ENCODE results near the gene NDUFA11. TPM values are rescaled to one million over a fixed set of nuclear protein-coding genes. Genes with fewer than 3 reads are reported as not detected.
A peak's percentile ranks its signal among the peaks of the same experiment; 100 is the strongest.

Gene NDUFA11
- 100 to 1,000 TPM; 129 to 208 (median 143) TPM for polyA plus RNA-seq (ENCODE audit: insufficient read length in 4 of 4)

DNA sequence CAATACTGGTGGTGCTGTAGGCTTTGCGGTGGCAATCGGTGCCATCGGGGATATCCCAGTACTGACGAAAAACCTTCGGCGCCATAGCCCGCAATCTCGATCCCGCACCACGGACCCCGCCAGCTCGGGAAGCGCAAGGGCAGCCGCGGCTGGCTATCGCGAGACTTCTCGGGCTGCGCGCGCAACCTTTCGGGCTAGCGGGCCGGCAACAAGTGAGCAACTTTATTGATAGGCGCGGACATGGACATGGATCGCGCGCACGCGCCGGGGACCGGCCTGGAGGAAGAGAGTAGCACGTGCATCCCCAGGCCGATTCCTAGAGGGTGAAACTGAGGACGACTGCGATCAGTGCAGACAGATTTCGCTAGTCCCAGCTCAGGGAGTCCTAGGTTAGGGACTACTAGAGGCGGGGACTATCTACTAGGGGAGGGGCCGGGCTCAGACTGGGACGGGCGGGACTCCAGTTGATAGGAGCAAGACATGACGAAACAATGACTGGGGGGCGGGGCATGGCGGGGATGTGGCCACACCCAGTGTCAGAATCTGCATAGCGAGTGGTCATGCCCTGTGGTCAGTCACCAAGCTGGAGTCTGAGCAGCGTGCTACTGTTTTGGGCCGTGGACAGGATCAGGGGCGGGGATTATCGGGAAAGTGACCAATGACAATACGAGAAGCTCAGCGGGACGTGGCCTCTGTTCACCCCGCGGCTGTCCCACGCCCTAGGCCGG lies at the start of gene NDUFA11:
TSS of gene NDUFA11 (minus strand) at position 167 of the 728 bp plus-strand sequence. CDS start at position 85, 82 bp downstream.
- DNase-seq (ENCODE audit: low read depth in 4 of 4, low spot score in 3 of 4), result peak; percentile 91 to 94 (median 94)

DNA sequence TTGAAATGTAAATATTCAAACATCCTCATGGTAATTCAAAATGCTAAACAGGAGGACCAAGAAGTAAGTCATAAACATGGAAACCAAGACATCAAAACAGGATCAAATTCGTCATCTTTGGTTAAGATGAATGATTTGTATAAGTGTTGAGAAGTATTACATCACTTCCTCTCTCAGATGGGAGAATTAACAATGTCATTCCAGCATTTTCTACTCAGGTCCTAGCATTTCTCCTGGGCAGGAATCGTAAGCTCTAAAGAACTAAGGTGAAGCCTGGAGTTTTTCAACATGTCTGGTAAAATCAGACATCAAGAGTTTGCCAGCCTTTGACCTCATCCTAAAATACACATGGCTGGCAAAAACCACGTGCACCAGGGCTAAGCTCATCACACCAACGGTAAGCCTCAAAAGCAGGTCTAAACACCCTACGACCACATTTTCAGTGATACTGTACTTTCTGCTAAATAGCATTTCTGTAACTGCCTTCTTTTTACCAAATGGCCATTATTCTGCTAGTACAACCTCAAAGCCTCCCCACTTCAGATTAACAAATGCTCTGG lies 49.5 kb upstream of the NDUFA11 start:
- DNase-seq (ENCODE audit: low read depth in 4 of 4, low spot score in 3 of 4), result no peak

- DNase-seq (ENCODE audit: low read depth in 4 of 4, low spot score in 3 of 4), result no peak
Measured at GRCh38 chr19:5952193-5953029, 48.8 kb upstream of the NDUFA11 start.

GRCh38 chr19:5951338-5951861 lies 47.8 kb upstream of the NDUFA11 start:
- no peak for DNase-seq (ENCODE audit: low read depth in 4 of 4, low spot score in 3 of 4)

DNA sequence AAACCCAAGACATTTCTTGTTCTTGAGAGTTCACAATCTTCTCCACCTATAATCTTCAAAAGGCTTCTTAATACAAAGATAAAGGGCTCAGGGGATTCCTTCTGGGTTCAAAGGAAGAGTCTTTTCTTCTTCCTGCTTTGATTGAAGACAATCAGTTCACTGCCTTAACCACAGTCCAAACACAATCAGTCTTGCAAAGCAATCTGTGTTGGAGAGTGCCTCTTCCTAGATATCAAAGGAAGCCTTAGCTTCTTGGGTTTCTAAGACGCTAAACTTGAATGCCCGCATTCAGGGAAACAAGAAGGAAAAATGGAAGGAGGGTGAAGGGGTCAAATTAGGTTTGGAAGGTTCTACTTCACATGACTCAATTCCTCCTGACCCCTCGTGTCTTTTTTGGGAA lies 47.2 kb upstream of the NDUFA11 start:
- no peak for DNase-seq (ENCODE audit: low read depth in 4 of 4, low spot score in 3 of 4)

DNA sequence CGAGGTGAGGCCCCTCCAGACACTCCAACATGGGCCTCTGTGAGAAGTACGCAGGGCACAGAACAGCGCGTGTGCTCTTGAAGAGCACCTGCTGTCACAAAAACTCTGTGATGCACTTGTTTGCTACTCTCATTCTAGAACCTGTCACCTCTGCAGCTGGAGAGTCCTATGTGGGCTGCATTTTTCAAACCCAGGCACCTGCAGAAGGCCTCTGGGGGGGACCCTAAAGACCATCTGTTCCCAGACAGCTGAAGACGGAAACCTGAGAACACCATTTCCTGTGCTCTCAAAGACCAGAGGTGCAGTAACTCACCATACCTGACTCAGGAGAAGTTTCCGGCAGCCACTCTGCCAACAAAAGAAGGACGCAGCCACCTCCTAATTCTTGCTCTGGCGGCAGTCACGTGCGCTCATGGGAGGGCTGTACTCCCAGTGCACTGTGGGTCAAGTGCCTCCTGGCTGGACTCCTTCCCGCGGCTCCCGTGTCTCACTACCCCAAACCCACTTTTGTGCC lies 46.3 kb upstream of the NDUFA11 start:
- no peak for DNase-seq (ENCODE audit: low read depth in 4 of 4, low spot score in 3 of 4)

- DNase-seq (ENCODE audit: low read depth in 4 of 4, low spot score in 3 of 4), result no peak
Measured at GRCh38 chr19:5948752-5949564, 45.4 kb upstream of the NDUFA11 start.

GRCh38 chr19:5947435-5947834 lies 43.8 kb upstream of the NDUFA11 start:
- no peak for DNase-seq (ENCODE audit: low read depth in 4 of 4, low spot score in 3 of 4)

DNA sequence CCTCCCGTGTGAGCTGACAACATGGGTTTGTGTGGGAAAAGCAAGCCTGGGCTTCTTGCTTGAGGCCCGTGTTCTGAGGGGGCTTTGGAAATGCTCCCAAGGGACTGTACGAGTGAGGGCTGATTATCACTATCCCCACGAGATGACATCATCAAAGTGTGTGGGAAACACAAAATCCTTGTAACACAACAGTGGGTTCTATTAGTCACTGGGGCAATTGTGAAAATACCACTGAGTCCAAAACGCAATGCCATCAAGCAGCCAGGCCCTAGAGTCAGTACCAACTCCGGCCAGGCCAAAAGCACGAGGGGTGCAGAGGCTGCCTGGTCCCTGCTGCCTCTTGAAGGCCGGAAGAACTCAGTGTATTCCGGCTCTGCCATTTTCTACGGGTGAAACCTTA lies 40.0 kb upstream of the NDUFA11 start:
- no peak for DNase-seq (ENCODE audit: low read depth in 4 of 4, low spot score in 3 of 4)

DNA sequence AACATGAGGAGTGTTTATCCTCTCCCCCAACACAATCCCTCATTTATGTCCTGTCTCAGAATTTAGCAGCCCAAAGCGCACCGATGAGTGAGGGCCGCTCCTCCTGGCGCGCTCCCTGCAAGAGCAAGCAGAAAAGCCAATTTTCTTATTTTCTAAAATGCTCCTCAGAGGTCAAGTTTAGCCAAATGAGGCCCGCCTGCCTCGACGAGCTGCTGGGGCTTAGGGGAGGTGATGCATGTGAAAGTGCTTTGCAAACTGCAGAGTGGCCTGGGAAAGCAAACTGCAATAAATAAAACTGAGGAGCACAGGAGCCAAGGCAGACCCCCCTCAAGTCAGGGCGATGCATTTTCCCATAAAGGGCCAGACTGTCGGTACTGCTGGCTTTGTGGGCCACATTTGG lies 39.5 kb upstream of the NDUFA11 start:
- DNase-seq (ENCODE audit: low read depth in 4 of 4, low spot score in 3 of 4), result no peak

DNA sequence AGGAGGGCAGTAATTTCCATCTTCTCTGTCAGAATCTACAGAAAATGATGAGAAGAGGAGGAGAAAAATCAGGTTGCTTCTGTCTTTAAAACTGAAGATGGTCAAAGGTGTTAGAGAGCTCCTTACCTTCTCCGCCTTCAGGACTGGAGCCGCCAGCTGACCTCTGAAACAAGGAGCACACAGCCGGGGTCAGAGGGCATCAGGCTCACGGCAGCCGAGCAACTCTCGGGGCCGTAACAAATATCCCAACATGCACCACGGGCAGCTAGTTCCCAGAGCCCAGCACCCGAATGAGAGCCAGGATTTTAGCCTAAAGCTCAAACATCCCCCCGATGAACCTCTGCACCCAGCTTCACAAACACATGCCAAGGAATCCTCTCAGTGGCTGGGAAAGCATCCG lies 38.1 kb upstream of the NDUFA11 start:
- no peak for DNase-seq (ENCODE audit: low read depth in 4 of 4, low spot score in 3 of 4)

DNA sequence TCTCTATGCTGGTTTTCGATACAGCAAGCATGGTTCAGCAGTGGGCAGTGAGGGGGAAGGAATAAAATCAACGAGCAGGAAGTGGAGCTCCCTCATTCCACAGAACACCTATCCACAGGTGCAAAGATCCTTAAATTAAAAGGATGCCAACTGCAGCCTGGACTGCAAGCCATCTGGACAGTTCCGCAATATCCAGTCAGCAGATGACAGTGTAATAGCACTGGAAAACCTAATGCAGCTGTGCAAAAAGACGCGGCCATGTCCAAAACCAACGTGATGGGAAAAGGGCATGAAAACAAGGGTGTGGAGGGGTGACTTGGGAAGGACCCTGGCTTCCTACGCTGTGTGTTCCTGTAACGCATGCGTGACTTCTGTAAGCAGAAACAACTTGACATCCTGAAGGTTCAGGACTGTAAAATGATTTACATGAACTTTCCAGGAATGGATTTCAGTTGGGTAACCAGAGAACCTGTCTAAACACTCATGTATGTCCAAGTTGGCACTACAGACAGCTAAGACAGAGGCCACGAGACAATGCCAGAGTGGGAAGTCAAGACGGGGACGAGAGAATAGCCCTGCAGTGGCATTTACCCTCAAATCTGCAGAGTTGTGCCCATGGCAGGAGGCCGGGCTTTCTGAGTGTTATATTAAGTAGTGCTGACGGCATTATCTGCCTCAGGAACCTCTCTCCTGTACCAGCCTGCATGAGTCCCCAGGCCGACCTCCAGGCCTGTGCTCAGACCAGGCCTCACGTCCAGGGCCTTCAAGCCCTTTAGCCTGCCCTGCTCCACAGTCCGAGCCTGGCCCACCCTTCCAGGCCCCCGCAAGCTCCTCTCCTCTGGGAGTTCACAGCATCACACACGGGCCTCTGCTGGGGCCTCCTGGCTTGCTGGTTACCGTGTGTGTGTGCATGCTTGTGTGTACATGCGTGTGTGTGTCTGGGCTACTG lies 36.9 kb upstream of the NDUFA11 start:
- no peak for DNase-seq (ENCODE audit: low read depth in 4 of 4, low spot score in 3 of 4)

DNA sequence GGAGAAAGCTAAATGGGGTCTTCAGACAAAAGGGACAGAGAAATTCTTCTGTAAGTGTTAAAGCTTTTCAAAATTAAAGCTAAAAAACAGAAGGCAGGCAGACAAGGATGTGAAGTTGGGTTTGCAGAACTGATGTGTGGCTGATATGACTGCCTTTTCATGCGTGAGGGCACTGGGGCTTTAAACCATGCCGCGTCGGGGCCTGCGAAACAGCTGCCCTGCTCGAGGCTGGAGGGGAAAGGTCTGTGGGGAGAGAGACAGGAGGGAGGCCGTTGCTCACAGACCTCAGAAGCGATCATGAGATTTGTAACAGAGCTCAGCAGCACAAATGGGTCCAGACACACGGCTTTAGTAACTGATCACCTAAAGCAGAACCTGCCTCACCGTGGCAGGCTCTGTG lies 34.0 kb upstream of the NDUFA11 start:
- no peak for DNase-seq (ENCODE audit: low read depth in 4 of 4, low spot score in 3 of 4)

DNA sequence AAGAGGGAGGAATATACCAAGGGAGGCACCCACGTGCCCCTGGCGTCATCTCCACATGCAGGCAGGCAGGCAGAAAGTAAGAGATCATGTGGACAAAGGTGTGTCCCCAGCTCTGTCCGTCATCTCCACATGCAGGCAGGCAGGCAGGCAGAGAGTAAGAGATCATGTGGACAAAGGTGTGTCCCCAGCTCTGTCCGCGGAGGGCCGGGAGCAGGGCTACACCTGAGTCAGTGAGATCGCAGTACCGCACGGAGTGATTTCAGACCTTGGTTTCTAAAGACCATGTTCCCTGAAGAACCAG lies 32.7 kb upstream of the NDUFA11 start:
- no peak for DNase-seq (ENCODE audit: low read depth in 4 of 4, low spot score in 3 of 4)

DNA sequence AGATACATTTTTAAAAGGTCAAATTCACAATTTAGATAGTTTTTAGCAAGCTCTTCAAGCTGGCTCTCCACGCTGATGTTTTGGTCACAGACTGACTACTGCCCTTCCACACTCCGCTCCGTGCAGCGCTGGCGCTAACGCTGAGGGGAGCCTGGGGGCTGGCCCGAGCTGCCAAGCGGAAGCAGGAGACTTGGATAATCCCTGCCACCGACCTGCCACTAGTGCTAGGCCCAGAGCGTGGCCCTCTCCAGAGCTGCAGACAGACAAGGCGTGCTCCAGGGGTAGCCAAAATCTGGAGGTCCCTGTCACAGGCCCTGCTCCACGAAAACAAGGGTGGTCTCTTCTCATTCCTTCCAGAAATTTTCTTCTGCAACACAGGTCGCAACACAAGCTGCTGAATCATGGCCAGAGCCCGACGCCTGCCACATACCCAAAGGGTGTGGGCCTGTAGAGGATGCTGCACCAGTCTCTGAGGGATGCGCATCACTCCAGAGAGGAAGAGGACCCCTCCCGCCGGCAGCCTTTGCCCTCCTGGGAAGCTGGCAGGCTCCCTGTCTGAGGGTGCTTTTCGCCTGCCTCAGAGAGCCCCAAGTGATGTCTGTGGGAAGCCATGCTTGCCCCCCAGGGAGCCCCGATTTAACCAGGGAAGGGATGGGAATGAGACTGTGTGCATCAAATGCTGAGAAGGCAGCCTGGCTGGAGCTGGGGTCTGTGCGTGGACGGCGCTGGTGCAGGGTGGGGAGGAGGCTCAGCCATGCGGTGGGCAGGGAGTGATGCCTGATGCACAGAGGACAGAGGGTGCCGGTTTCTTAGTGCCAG lies 32.1 kb upstream of the NDUFA11 start:
- DNase-seq (ENCODE audit: low read depth in 4 of 4, low spot score in 3 of 4), result no peak

DNA sequence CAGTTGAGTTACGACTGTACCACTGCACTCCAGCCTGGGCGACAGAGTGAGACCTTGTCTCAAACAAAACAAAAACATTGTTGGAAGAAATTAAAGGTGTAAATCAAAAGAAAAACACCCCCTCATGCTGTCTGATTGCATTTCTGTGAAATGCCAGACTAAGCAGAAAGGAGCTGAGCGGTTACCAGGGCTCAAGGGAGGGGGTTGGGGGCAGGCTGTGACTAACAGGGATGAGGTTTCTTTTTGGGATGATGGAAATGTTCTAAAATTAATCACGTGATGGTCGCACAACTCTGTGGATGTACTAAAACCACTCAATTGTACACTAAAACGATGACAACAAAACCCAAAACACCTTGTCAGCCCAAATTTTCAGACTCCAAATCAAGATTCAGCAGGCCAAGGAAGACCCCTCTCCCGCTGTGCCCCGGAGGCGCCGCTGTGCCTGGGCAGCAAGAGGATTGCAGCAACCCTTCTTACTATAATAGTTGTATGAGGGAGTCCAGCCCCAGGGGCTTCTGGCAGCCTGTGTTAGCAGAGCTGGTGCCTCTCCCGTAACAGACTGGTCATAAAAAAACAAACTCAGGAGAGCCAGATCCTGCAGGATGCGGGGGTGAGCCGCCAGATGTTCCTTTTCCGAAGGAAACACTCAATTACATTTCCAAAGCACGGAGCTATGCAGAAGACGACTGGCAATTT lies 31.3 kb upstream of the NDUFA11 start:
- DNase-seq (ENCODE audit: low read depth in 4 of 4, low spot score in 3 of 4), result no peak

- DNase-seq (ENCODE audit: low read depth in 4 of 4, low spot score in 3 of 4), result no peak
Measured at GRCh38 chr19:5934069-5934401, 30.4 kb upstream of the NDUFA11 start.

Measured in left renal pelvis (tissue), 4 donors.